PC-9 (cell line): ENCODE measurements around the gene PTRH2.

Experiments used
- EZH2 ChIP-seq: fragments of 200-600 bp; sonication (generic); IDR thresholded peaks from 2 replicates; pipeline ENCODE4 v1.8.0; 2017; ENCODE audit warnings: antibody characterized with exemption, low read depth
- TF ChIP-seq, protein P1 (sequence below): fragments of 200-600 bp; sonication (generic); conservative IDR thresholded peaks from 2 replicates; pipeline ENCODE4 v1.6.1; 2017; ENCODE audit warnings: mixed run types, antibody characterized with exemption, mild to moderate bottlenecking, moderate library complexity

DNA sequence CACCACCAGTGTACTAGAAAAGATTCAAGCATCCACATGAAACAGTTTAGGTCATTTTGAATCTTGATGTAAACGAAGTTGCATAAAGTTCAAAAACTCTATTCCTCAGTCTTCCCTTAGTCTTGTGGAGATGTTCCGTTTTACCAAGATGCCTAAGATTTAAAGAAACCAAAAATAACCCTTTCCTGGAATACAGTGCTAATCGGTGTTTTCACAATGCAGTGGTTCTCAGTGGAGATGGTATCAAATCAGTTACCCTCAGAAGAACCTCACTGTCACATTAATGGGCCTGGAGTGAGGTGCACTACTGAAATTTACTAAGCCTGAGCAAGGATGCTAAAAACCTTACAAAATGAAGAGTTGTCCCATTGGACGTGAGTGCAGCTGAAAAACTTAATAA, 9.1 kb downstream of the PTRH2 start:
- TF ChIP-seq, protein P1, sequence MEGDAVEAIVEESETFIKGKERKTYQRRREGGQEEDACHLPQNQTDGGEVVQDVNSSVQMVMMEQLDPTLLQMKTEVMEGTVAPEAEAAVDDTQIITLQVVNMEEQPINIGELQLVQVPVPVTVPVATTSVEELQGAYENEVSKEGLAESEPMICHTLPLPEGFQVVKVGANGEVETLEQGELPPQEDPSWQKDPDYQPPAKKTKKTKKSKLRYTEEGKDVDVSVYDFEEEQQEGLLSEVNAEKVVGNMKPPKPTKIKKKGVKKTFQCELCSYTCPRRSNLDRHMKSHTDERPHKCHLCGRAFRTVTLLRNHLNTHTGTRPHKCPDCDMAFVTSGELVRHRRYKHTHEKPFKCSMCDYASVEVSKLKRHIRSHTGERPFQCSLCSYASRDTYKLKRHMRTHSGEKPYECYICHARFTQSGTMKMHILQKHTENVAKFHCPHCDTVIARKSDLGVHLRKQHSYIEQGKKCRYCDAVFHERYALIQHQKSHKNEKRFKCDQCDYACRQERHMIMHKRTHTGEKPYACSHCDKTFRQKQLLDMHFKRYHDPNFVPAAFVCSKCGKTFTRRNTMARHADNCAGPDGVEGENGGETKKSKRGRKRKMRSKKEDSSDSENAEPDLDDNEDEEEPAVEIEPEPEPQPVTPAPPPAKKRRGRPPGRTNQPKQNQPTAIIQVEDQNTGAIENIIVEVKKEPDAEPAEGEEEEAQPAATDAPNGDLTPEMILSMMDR = no peak
- TF ChIP-seq EZH2 = no peak
